H4 (cell line): Measurements from ENCODE around the gene CYBA. TPM values are rescaled to one million over a fixed set of nuclear protein-coding genes. Genes with fewer than 3 reads are reported as not detected.

ENCODE experiments used
- DNase-seq: peaks from one replicate; pipeline ENCODE4 v3.0.0-alpha.2; 2015; ENCODE audit warnings: low spot score
- total RNA-seq: library from RNA; depleted of rRNA; stranded (reverse); fragments of >200 nt; shearing (Covaris generic); gene quantifications from 2 replicates; pipeline ENCODE4 v1.2.3, GENCODE V29; 2014

The CYBA gene
- total RNA-seq, 1 experiment from 2014 or later, result not detected

DNA sequence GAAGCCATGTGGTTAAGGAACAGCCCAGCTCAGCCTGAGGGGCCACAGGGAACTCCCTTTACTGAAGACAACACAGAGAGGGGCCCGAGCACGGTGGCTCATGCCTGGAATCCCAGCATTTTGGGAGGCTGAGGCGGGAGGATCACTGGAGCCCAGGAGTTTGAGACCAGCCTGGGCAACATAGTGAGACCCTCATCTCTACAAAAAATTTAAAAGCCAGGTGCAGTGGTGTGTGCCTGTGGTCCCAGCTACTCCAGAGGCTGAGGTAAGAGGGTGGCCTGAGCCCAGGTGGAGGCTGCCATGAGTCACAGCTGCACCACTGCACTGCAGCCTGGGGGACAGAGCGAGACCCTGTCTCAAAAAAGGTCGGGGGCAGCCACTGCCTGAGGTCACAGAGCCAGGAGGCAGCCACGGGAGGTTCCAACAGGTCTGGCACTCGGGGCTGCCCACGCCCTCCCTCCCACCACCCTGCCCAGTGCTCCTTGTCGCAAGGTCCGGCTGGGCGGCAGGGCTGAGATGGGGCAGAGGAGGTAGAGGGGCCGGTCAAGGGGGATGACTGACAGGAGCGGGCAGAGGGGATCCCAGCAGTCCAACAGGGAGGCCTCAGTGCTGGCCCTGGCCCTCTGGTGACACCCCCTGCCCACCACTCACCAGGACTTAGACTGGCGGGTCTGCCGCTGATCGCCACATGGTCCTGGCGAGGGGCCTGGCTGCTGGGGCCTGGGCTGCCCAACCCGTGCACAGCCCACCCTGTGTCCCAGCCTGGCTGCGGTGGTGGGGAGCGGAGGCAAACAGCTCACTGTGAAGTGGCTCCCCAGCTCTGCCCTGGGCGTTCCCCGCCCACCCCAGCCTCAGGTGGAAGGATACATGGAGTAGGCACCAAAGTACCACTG, 3.4 kb downstream of the CYBA start:
- DNase-seq, result no peak

- DNase-seq, result no peak
These were observed 4.4 kb downstream of the CYBA start for GRCh38 chr16:88646345-88647034.

DNA sequence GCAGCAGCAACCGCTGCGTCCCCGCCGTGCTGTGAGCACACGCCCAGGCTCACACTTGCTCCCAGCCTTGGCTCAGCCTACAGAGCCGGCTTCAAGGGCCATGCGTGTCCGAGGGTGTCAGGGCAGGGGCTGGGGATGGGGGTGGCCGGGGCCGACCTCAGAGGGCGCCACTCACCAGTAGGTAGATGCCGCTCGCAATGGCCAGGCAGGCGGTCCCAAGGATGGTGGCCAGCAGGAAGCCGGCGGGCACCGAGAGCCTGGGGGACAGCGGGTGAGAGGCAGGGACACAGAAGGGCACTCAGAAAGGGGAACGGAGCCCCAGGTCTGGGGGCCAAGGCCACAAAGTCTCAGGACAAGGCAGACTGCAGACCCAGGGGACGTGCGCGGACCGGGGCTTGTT, 4.9 kb downstream of the CYBA start:
- DNase-seq, result no peak

GRCh38 chr16:88645455-88645854, 5.4 kb downstream of the CYBA start:
- DNase-seq, result no peak

- DNase-seq, result no peak
These were observed 7.3 kb downstream of the CYBA start for GRCh38 chr16:88643644-88643932.

DNA sequence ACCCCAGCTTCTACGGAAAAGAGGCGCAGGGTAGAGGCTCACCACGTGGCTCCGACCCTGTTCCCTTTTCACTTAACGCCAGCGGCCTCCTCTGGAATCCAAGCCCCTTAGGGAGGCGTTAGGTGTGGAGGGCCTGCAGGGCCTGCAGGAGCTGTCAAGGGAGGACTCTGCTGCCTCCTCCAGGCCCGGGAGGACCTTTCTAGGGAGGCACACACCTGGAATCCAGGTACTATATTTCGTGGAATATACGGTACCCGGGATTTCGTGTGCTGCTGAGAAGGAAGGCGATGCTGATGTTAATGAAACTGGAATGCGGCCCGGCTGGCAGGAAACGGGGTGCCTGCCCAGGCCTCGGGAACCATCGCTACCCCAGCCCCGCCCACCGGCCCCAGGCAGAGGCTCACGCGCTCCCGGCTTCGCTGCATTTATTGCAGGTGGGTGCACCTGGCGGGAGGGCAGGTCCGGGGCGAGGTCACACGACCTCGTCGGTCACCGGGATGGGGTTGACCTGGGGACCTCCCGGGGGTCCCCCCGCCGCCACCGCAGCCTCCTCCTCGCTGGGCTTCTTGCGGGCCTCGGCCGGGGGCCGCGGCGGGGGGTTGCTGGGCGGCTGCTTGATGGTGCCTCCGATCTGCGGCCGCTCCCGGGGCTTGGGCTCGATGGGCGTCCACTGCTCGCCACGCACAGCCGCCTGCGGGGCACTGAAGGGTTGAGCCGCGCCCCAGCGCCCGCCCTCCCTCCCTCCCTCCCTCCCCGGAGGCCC, 7.8 kb downstream of the CYBA start:
- DNase-seq, result no peak

DNA sequence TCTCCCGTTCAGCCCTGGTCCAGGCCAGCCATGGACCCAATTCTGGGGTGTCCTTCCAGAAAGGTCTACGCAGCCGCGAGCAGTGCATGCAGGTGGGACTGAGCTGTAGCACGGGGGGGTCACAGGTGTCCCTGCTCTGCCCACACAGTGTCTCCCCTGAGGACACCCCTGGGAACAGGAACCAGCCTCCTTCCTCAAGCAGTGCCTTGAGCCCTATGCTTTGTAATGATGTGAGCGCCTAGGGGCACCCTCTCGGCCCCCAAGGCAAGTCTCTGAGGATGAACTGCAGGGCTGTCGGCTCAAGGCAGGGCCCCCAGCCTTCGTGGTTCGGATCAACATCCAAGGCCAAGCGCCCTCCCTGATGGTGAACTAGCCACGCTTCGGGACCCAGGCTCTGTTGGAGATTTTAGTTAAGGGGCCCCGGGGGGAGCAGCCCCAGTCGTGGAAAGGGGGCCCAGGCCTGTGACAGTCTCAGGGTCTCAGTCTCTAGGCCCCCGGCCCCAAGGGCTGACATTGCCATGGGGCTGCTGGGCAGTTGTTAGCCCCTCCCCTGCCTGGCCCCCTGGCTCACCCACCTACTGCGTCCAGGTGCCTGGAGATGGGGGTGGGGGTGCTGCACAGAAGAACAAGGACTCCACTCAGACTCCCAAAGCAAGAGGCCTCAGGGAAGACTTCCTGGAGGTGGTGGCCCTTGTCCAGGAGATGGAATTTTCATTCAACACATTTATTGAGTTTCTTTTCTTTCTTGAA, 10.2 kb downstream of the CYBA start:
- no peak for DNase-seq

DNA sequence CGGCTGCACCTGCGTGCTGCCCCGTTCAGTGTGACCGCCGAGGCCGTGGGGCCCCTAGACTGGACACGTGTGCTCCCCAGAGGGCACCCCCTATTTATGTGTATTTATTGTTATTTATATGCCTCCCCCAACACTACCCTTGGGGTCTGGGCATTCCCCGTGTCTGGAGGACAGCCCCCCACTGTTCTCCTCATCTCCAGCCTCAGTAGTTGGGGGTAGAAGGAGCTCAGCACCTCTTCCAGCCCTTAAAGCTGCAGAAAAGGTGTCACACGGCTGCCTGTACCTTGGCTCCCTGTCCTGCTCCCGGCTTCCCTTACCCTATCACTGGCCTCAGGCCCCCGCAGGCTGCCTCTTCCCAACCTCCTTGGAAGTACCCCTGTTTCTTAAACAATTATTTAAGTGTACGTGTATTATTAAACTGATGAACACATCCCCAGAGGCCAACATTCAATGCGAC, 10.8 kb downstream of the CYBA start:
- DNase-seq, result no peak

GRCh38 chr16:88639231-88640038, 11.4 kb downstream of the CYBA start:
- DNase-seq, result no peak

DNA sequence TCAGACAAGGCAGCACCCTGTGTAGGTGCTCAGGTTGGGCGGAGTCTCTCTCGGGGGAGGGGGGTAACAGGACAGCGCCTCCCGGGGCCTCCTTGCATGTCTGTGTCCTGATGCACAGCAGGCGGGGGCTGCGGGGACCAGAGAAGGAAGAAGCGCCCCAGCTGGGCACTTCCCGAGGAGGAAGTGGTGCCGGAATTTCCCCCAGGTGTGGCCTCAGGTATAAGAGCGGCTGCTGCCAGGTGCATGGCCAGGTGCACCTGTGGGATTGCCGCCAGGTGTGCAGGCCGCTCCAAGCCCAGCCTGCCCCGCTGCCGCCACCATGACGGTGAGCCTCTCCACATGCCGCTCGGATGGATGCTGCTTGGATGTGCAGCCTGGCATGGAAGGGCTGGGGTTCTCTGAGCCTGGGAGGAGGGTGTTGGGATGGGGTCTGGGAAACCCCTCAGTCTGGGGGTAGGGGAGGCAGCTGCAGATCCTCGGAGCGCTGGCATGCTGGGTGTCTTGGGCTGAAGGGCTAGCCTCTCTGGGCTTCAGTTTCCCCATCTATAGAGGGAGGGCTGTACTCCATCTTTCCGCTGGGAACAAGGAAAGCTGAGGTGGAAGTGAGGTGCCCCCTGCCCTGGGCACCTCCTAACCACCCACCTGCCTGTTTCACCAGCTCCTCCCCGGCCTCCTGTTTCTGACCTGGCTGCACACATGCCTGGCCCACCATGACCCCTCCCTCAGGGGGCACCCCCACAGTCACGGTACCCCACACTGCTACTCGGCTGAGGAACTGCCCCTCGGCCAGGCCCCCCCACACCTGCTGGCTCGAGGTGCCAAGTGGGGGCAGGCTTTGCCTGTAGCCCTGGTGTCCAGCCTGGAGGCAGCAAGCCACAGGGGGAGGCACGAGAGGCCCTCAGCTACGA, 12.3 kb downstream of the CYBA start, which contains the start of gene IL17C:
Gene IL17C, plus strand, starts transcription at position 250 of the 908 bp plus-strand sequence. Its CDS starts 70 bp downstream, at position 320.
- DNase-seq, result no peak

GRCh38 chr16:88636488-88637265, 14.2 kb downstream of the CYBA start:
- no peak for DNase-seq

DNA sequence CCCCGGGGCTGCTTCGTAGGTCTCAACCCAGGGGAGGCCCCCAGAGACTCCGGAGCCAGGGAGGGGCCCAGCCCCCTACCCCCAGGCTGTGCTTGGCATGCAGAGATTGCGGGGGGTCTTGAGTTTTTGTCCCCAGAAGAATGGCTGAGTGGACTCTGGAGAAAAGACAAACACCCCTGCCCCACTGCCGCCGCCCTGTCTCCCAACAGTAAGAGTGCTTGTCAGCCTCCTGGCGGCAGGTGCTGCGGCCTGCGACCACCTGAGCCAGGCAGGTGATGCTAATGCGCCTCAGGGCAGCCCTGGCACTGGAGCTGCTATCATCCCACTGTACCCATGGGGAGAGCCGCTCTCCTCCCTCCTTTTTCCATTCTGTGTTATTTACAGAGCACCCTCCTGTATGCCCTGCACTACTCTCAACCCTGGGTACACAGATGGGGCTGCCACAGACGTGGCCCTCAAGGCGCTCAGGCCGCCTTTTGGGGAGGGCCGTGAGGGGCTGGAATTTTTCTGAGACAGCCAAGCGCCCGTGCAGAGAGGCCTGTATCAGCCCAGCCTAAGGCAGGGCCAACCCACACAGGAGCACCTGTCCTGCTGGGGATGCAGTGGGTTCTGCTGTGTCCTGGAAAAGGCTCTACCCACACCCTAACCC, 15.1 kb downstream of the CYBA start:
- no peak for DNase-seq

- DNase-seq, result no peak
These were observed 15.7 kb downstream of the CYBA start for GRCh38 chr16:88634994-88635670.

DNA sequence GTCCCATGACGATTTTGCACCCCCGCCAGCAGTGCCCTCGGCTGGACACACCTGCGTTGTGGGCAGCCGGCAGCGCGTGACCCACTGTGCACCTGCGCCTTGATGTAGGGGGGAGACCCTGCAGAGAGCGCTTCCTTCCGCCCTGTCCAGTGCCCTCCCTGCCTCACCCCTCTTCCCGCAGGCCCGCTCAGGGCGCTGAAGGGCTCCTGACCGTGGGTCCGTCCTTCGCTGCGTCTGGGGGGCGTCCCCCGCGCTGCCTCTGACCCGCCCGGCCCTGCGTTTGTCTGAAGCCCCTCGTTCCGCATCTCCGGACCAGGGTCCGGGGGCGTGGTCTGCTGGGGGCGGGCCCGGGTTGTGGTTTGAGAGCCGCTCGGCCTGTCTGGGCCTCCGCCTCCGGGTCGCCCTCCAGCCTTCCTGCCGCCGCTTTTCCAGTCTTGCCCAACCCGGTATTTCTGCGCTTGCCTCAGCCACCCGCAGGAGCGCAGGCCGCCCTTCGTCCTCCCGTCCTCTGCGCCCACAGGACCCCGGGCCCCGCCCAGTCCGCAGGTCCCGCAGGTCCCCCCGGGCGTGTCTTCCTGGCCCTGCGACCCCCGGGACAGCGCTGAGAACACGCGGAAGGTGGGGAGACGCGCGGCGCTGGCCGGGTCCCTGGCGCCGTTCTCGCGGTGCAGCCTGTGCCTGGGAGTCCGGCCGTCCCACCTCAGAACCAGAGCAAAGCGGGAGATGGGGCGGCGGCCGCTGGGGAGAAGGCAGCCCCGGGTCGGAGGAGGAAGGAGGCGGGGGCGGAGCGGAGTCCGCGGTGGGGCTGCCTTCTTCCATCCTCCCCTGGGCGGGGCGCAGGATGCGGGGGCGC, 16.5 kb downstream of the CYBA start:
- no peak for DNase-seq

GRCh38 chr16:88633684-88634140, 17.1 kb downstream of the CYBA start:
- DNase-seq, result peak; percentile 33

- DNase-seq, result no peak
These were observed 18.3 kb downstream of the CYBA start for GRCh38 chr16:88632587-88632930.
